HG02588 (cell line): ENCODE measurements around the gene C7orf57.
"Not testable (repeated sequence)": the region's sequence is repeated elsewhere in the genome, so short reads cannot be mapped to it uniquely, and the experiment has no call there.

Source experiments
- ATAC-seq: cut with Tn5 transposase; IDR thresholded peaks from one replicate; pipeline ENCODE4 v1.9.1; 2021; ENCODE audit warnings: mild to moderate bottlenecking, moderate library complexity; ENCODE audit not compliant: unreplicated experiment

The C7orf57 gene

DNA sequence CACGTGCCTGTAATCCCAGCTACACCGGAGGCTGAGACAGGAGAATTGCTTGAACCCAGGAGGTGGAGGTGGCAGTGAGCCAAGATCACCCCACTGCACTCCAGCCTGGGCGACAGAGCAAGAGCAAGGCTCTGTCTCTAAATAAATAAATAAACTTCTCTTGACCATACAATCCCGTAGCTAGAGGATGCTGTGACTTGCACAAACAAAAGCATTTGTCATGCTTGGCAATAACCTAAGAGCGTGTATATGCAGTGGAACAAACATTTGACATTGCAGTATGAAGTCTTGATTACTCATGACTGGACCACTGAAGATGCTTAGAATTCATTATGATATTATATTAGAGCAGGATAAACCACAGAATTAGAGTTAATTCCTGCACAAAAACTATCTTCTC, 1.4 kb upstream of the C7orf57 start:
- ATAC-seq: no peak

GRCh38 chr7:48035967-48036478, 680 bp downstream of the C7orf57 start:
- ATAC-seq: no peak

DNA sequence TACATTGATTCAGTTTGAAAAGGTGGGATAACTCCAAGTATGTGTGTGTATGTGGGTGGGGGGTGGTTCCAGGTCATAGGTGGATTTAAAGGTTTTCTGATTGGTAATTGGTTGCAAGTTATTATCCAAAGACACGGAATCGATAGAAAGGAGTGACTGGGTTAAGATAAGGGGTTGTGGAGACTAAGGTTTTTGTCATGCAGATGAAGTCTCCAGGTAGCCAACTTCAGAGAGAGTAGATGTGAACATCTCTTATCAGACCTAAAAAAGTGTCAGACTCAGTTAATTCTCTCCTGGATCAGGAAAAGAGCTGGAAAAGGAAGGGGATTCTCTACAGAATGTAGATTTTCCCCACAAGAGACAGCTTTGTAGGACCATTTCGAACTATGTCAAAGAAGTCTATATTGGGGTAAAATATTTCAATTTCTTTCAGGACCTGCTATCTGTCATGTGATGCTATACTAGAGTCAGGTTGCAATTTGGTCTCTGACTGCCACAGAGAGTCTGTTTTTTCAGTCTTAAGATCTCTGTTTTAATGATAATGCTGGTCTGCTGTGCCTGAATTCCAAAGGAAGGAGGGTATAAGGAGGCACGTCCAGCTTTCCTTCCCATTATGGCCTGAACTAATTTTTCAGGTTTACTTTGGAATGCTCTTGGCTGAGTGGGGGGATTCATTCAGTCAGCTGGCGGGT, 3.6 kb downstream of the C7orf57 start:
- no peak for ATAC-seq

GRCh38 chr7:48040944-48041652, 5.8 kb downstream of the C7orf57 start:
- ATAC-seq: no peak

DNA sequence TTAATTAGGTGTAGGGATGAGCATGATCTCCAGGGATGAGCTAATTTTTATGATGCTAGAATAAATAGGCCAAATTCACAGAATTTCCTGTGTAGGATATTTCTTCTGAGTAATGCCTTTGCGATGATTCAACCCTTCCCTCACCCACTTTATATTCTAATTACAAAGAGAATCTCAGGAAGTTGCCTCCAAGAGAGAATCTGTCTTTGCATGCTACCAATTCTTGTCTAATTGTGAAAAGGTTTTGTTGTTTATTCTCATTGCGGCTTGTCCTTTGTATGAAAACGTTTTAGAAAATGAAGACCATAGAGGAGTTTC, 6.3 kb downstream of the C7orf57 start:
- ATAC-seq: no peak

GRCh38 chr7:48042216-48042615, 6.9 kb downstream of the C7orf57 start:
- ATAC-seq: no peak

DNA sequence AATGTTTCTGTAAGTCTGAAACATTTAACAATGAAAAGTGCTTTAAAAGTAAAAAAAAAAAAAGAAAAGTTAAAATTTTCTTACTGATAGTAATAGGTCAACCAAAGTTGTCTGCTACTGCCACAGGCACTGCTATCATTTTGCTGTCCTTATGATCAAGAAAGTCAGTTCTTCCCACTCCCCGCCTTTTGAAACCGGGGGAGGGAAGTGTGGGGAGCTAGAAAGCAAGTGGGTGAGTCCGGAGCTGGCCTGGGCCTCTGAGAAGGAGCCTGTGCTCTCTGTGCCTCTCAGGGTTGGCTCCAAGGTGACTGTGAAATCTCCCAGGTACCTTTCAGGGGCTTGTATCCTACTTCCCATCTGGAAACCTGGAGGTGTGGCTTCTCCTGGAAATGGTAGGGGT, 7.3 kb downstream of the C7orf57 start:
- ATAC-seq: no peak

GRCh38 chr7:48045195-48045765, 9.9 kb downstream of the C7orf57 start:
- no peak for ATAC-seq

DNA sequence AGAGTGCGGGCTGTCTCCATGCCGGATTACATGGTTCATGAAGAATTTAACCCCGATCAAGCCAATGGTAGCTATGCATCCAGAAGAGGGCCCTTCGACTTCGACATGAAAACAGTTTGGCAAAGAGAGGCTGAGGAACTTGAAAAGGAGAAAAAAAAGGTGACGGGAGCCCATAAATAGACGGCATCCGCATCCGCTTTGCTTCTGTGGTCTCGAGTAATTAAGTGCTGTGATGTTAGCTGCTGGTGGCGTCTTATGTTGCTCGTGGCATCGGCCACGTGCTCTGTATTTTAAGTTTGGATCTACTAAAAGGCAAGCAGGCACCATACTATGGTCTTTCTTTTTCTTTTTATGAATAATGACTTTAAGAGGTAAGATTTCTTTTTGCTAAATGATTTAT, 11.1 kb downstream of the C7orf57 start:
- ATAC-seq: no peak

DNA sequence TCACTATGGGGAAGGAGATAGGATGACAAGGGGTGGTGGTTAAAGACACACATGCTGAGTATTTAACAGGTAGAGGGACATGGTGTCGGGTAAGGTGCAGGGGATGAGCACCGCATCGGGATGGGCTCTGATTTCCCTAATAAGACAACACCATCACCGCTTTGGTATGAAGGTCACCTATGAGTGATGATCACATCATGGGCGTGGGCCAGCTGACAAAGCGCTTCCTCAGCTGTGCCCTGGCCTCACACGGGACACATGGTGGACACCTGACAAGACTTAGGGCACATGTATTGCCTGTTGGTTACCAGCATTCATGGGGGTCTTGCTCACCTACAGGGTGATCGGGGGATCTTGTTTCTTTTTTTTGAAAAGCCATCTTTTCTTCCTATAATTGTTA, 12.8 kb downstream of the C7orf57 start:
- no peak for ATAC-seq

GRCh38 chr7:48049850-48050249, 14.5 kb downstream of the C7orf57 start:
- ATAC-seq: no peak

DNA sequence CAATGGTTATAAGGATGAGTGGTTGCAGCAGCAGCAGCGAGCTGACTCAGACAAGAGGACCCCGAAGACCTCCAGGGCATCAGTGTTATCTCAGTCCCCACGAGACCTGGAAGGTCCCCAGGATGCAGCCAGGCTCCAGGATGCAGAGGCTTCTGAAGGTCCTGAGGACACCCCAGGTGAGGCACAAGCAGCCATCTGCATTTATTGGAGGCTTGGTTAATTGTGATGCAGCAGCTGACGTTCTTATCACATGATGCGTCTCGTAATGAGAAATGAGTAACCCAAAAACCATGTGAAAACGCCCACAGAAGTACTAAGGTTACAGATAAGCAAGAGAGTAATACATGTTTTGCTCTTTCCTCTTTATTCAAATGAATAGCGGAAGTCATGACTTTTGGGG, 17.4 kb downstream of the C7orf57 start:
- ATAC-seq: peak; percentile 73

DNA sequence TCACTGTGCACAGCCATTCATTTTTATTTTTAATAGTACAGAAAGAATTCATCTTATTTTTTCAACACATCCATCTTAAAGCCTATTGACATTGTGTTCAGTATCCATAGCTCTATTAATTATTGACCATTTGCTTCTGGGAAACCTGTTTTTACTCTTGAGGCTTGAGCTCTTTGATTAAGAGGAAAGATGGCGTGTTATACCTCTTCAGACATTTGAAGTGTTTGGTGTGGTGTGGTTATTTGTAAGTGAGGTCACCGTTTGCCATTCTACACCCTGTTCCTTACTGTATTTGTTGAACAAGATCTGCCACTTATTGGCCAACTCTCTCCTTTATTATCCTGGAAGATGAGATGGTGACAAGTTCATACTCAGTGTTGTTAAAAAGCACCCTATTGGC, 18.4 kb downstream of the C7orf57 start:
- ATAC-seq: no peak

DNA sequence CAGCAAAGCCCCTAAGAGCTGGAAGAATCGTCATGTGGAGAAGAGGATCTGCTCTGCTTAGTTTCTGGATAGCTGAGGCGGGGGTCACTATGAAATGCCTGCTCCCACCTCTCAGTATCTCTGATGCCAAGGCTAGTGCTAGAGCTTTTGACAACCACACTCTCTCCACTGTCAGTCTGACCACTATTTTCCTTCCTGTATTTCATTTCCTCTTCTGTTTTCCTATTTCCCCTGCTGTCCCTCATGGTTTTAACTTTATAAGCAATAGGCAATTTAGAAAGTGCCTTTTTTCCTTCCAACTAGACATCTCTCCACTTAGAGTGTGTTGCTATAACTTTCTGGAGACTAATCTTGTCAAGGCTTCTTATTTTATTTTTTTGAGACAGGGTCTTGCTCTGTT, 23.6 kb downstream of the C7orf57 start:
- no peak for ATAC-seq

GRCh38 chr7:48059706-48060105, 24.4 kb downstream of the C7orf57 start:
- no peak for ATAC-seq

DNA sequence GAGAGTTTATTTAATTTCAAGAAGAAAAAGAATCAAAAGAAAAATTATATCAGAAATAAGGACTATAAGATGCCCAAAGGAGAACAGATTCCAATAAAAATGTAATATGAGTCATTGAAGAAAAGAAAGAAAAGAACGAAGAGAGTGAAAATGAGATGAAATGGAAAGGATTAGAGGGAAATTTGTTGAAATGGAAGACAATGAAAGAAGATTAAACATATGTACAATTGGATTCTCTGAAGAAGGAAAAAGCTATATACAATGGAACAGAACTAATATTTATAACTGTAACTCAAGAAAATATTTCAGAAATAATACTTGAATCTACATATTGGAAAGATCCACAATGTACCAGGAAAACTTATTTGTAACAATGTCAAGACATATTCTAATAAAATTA, 28.6 kb downstream of the C7orf57 start:
- no peak for ATAC-seq

- no peak for ATAC-seq
Observed at GRCh38 chr7:48067475-48067874, 32.1 kb downstream of the C7orf57 start.

DNA sequence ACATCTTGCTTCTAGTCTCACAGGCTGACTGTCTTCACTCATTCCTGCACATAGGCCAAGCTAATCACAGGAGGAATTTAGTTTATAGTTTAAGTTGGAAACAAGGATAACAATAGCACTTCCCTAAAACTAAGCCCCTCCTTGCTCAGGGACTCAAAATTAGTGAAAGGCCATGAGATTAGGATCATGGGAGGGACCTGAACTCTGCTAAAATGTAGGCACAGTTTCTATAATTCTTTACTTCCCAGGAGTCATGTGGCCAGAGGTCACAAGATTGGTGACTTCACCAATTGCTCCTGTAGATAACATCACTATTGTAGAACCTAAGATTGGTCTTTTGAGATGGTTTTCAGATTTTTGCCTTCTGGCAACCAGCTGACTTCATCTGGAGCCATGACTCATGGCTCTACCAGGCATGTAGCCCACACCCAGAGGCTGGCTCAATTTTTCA, 38.9 kb downstream of the C7orf57 start:
- no peak for ATAC-seq

- no peak for ATAC-seq
Observed at GRCh38 chr7:48077423-48077822, 42.1 kb downstream of the C7orf57 start.

DNA sequence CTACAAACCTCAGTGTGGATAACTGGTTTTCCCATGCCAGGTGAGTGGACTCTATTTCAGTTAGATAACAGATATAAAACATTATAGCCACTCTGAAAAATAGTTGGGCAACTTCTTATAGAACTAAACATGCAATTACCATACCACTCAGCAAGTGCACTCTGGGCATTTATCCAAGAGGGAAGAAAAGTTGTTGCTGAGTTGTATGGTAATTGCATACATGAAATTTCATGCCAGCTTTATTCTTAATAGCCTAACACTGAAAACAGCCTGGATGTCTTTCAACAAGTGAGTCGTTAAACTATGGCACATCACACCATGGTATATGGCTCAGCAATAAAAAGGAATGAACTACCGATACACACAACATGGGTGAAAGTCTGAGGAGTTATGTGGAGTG, 43.1 kb downstream of the C7orf57 start:
- no peak for ATAC-seq

DNA sequence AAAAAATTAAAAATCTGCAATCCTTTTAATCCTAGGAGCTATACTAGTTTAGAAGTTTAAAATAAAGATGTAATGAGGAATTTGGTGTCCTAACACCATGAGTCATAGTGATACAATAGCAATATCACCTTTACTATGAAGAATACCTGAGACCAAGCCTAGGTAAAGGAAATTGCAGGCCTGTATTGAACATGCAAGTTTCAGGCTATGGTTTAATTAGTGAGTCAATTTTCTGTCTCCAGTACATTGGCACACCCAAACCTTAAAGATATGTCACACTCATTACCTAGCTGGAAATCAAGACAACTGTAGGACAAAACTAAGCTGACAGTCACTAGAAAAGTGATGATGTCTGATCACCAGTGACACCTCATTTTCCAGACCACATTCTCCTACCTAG, 47.0 kb downstream of the C7orf57 start:
- not testable (repeated sequence) for ATAC-seq

DNA sequence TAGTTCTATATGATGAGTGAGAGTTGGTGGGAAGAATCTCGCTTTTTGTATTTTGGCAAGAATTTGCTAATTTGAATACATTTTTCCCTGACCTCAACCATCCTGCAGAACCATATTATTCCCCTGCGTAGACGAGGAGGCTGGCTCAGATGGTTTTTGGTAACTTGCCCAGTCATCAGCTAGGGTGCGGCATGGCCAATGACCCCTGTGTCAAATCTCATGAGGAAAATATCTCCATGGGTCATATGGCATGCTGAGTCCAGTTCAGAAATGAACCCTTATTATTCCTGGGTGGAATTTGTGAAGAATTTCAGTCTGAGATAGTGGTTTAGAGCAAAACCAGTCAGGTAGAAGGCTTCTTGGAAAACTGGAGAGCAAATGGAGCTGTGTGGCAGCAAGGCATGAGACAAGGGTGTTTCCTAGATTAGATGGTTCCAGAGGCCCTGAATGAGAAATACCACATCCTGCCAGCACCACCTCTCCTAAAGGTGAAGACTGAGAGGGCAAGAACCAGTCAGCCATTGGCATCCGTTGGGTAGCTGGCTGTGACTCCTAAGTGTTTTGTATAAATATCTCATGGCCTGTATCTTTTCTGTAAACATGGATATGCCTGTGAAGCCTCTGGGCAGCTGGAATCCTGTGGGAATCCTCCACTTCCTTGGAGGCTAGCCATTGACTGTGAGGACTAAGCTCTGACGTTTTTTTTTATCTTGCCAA, 47.9 kb downstream of the C7orf57 start:
- no peak for ATAC-seq
